IMR-90 (cell line): ENCODE measurements around the gene MAN1C1. TPM values are rescaled to one million over a fixed set of nuclear protein-coding genes. Genes with fewer than 3 reads are reported as not detected.
A peak's percentile ranks its signal among the peaks of the same experiment; 100 is the strongest.

Experiments
- ATAC-seq: fragments of 200-7000 bp; cut with Tn5 transposase; 2 replicates; pipeline ENCODE4 v1.9.1; 2020; ENCODE audit warnings: low read depth, mild to moderate bottlenecking, moderate library complexity
- BruUV-seq: library from RNA; stranded (reverse); fragments of 400-500 nt; replicated peaks from 2 replicates; lab custom pipeline; 2021; lab: Mats Ljungman, UMichigan
- CTCF ChIA-PET: fragments of 300-600 bp; formaldehyde crosslinking; extraction: SDS; loops from one replicate; lab custom pipeline; 2021; ENCODE audit warnings: antibody characterized with exemption; lab: Yijun Ruan, JAX
- POLR2A ChIA-PET: fragments of 300-600 bp; sonication (Branson Sonifier 250); formaldehyde crosslinking; loops from one replicate; lab custom pipeline; 2022; ENCODE audit warnings: antibody characterized with exemption; ENCODE audit not compliant: unreplicated experiment; lab: Charles Lee
- DNase-seq: peaks from one replicate; pipeline ENCODE4 v3.0.0; 2013
- H2AFZ ChIP-seq: replicated peaks from 2 replicates; pipeline ENCODE3; 2013; ENCODE audit warnings: low read length, mild to moderate bottlenecking; ENCODE audit not compliant: poor library complexity
- H2AK5ac ChIP-seq: 2 replicates; pipeline ENCODE4 v1.6.1; 2013; ENCODE audit warnings: low read depth, low read length, inconsistent platforms
- H2AK9ac ChIP-seq: replicated peaks from 2 replicates; pipeline ENCODE3; 2013; ENCODE audit warnings: mild to moderate bottlenecking, low read depth, low read length, moderate library complexity; ENCODE audit not compliant: poor library complexity
- H2BK120ac ChIP-seq: 2 replicates; pipeline ENCODE4 v1.6.1; 2013; ENCODE audit warnings: low read depth, low read length, inconsistent platforms
- H2BK15ac ChIP-seq: 3 replicates; pipeline ENCODE4 v1.6.1; 2013; ENCODE audit warnings: low read depth, low read length, inconsistent platforms
- H2BK20ac ChIP-seq: 2 replicates; pipeline ENCODE4 v1.6.1; 2013; ENCODE audit warnings: low read depth, mild to moderate bottlenecking, inconsistent platforms, low read length, moderate library complexity
- H2BK5ac ChIP-seq: 2 replicates; pipeline ENCODE4 v1.6.1; 2013; ENCODE audit warnings: mild to moderate bottlenecking, low read depth, low read length, inconsistent platforms; ENCODE audit not compliant: poor library complexity, severe bottlenecking
- H3K14ac ChIP-seq: replicated peaks from 2 replicates; pipeline ENCODE4 v1.6.1; 2013; ENCODE audit warnings: low read depth, low read length, inconsistent platforms
- H3K18ac ChIP-seq: 2 replicates; pipeline ENCODE4 v1.6.1; 2013; ENCODE audit warnings: low read depth, low read length, control low read depth
- H3K23ac ChIP-seq: 2 replicates; pipeline ENCODE4 v1.6.1; 2013; ENCODE audit warnings: low read depth, low read length, inconsistent platforms
- H3K27ac ChIP-seq: 2 replicates; pipeline ENCODE4 v1.5.1; 2013; ENCODE audit warnings: mild to moderate bottlenecking, control low read depth, low read length; ENCODE audit not compliant: insufficient read depth
- H3K27me3 ChIP-seq: 2 replicates; pipeline ENCODE4 v1.6.1; 2013; ENCODE audit warnings: low read length; ENCODE audit not compliant: control insufficient read depth, insufficient read depth
- H3K36me3 ChIP-seq: 2 replicates; pipeline ENCODE4 v1.6.1; 2013; ENCODE audit warnings: low read length, mixed read lengths; ENCODE audit not compliant: control insufficient read depth, insufficient read depth
- H3K4ac ChIP-seq: 2 replicates; pipeline ENCODE4 v1.6.1; 2013; ENCODE audit warnings: low read depth, low read length, inconsistent platforms
- H3K4me1 ChIP-seq: 2 replicates; pipeline ENCODE4 v1.6.1; 2013; ENCODE audit warnings: low read length, mixed read lengths; ENCODE audit not compliant: control insufficient read depth, insufficient read depth
- H3K4me2 ChIP-seq: 2 replicates; pipeline ENCODE4 v1.6.1; 2013; ENCODE audit warnings: low read depth, mild to moderate bottlenecking, control low read depth, low read length, moderate library complexity
- H3K4me3 ChIP-seq: 2 replicates; pipeline ENCODE4 v1.5.1; 2013; ENCODE audit warnings: low read depth, mild to moderate bottlenecking, control low read depth, low read length, moderate library complexity; ENCODE audit not compliant: insufficient read depth
- H3K56ac ChIP-seq: 2 replicates; pipeline ENCODE4 v1.6.1; 2013; ENCODE audit warnings: low read length, inconsistent platforms; ENCODE audit not compliant: insufficient read depth; ENCODE audit errors: extremely low read depth
- H3K79me1 ChIP-seq, 2 experiments: 2 replicates each; pipeline ENCODE4 v1.6.1; 2013; ENCODE audit warnings: low read length in 2 of 2, inconsistent platforms in 1 of 2, low read depth in 1 of 2
- H3K9ac ChIP-seq: 2 replicates; pipeline ENCODE4 v1.6.1; 2013; ENCODE audit warnings: low read depth, low read length, control low read depth
- H3K9me1 ChIP-seq: 2 replicates; pipeline ENCODE4 v1.6.1; 2013; ENCODE audit warnings: low read length, inconsistent platforms; ENCODE audit not compliant: insufficient read depth
- H3K9me3 ChIP-seq: 2 replicates; pipeline ENCODE4 v1.6.1; 2013; ENCODE audit warnings: low read length; ENCODE audit not compliant: control insufficient read depth, insufficient read depth
- H4K20me1 ChIP-seq: 2 replicates; pipeline ENCODE4 v1.6.1; 2013; ENCODE audit warnings: low read length, inconsistent platforms; ENCODE audit not compliant: insufficient read depth
- H4K5ac ChIP-seq: 2 replicates; pipeline ENCODE4 v1.6.1; 2013; ENCODE audit warnings: mild to moderate bottlenecking, low read depth, low read length, control low read depth
- H4K8ac ChIP-seq, 2 experiments: 2 replicates each; pipeline ENCODE4 v1.6.1; 2013; ENCODE audit warnings: low read depth in 2 of 2, low read length in 2 of 2, control low read depth in 1 of 2, inconsistent platforms in 1 of 2
- H4K91ac ChIP-seq: 2 replicates; pipeline ENCODE4 v1.6.1; 2013; ENCODE audit warnings: low read depth, low read length, inconsistent platforms; ENCODE audit not compliant: insufficient read depth
- BHLHE40 ChIP-seq: fragments of 150-350 bp; IDR thresholded peaks from 2 replicates; pipeline ENCODE4 v1.6.1; 2016; ENCODE audit warnings: mild to moderate bottlenecking, low read depth, low read length
- CEBPB ChIP-seq: IDR thresholded peaks from 2 replicates; pipeline ENCODE4 v1.6.1; 2012; ENCODE audit warnings: low read depth, low read length, improper control_type of control experiment
- WGBS, 2 experiments: methylation state at CpG; one replicate each; pipeline versions ENCODE4 v1.1.5 to v1.1.7; 2013; ENCODE audit warnings: missing lambda C conversion rate in 2 of 2; ENCODE audit not compliant: insufficient read length in 1 of 2; ENCODE audit errors: extremely low coverage in 2 of 2; 5-methylcytosine and 5-hydroxymethylcytosine counted together
- dilution Hi-C: fragments of 300-500 bp; cut with HindIII; formaldehyde crosslinking; loops from one replicate; pipeline ENCODE4 v1.14.3; 2018; ENCODE audit warnings: low sequenced_read_pairs; ENCODE audit not compliant: unreplicated experiment
- in situ Hi-C: fragments of 300-500 bp; cut with MboI; formaldehyde crosslinking; loops from 3 replicates; pipeline ENCODE4 v1.14.3; 2019; ENCODE audit warnings: low sequenced_read_pairs, inconsistent platforms, mixed read lengths
- intact Hi-C: fragments of 100-400 bp; cut with micrococcal nuclease; formaldehyde crosslinking; loops from 2 replicates; pipeline ENCODE4 v1.10.0; 2022
- polyA plus RNA-seq, 3 experiments: library from polyadenylated mRNA; depleted of rRNA; stranded (reverse); fragments of >200 nt; gene quantifications; 2 replicates each; pipeline ENCODE4 v1.2.3, GENCODE V29; 2012; ENCODE audit warnings: low replicate concordance in 1 of 3
- total RNA-seq: library from RNA; depleted of rRNA; stranded (reverse); fragments of >200 nt; gene quantifications from 2 replicates; pipeline ENCODE4 v1.2.3, GENCODE V29; 2012

The MAN1C1 gene
- total and polyA plus RNA-seq, 2 of the 4 experiments (the other 2 are of a cell fraction), result 3.2 to 11.3 TPM

- Histone ChIP-seq H4K8ac (no peak overlapping the region), H3K56ac (no peak overlapping the region), H4K91ac (no peak overlapping the region), H3K36me3 (peaks cover 7% of the 10 kb centered on the region; the same call in 1 of the 2 replicates), H4K5ac (no peak overlapping the region), H3K23ac (no peak overlapping the region), H3K4ac (no peak overlapping the region), H2AK9ac (no peak overlapping the region), H2AK5ac (no peak overlapping the region), H3K27ac (no peak overlapping the region), H3K27me3 (no peaks in the 10 kb centered on the region), H2BK5ac (no peak overlapping the region), H4K20me1 (peaks cover 12% of the 10 kb centered on the region; the same call in 1 of the 2 replicates), H3K14ac (no peak overlapping the region), H3K79me1 (peaks cover 0 to 6% of the 10 kb centered on the region in 2 experiments; a peak in 1 of 4 replicates), H3K18ac (no peak overlapping the region; the same call in 1 of the 2 replicates), H3K4me1 (peaks cover 6% of the 10 kb centered on the region; the same call in 1 of the 2 replicates), H2BK15ac (no peak overlapping the region), H2BK120ac (no peak overlapping the region), H3K9ac (no peak overlapping the region), H3K9me1 (peaks cover 7% of the 10 kb centered on the region; the same call in 1 of the 2 replicates), H3K9me3 (no peaks in the 10 kb centered on the region), H2AFZ (no peak overlapping the region), H3K4me2 (no peak overlapping the region), H3K4me3 (no peak overlapping the region), H2BK20ac (no peak overlapping the region)
- TF ChIP-seq BHLHE40 (no peak), CEBPB (peak; percentile 67)
- ATAC-seq, result no peak
- no peak for DNase-seq
- intact Hi-C loops (no loop called here), dilution Hi-C loops (no loop called here), in situ Hi-C loops (no loop called here)
- BruUV-seq, result no TSS peak
- ChIA-PET POLR2A (no interaction called here), CTCF (interaction anchor here (1.1 kb wide), 1 partner anchor 22 kb away, joined by 3 read pairs; no protein-coding TSS in a partner anchor)
- WGBS, 2 experiments, result 62% methylated on average over 4 of the region's 10 CpGs; no CpG with 5 or more reads in 1 of the 2 experiments
Measured at GRCh38 chr1:25640646-25641328, 24.2 kb downstream of the MAN1C1 start.
